Suppressor macrophage (primary cell): ENCODE data around the gene B3GNT5.

Source experiments
- DNase-seq, 4 experiments: peaks; one replicate each; pipeline ENCODE4 v3.0.0-alpha.2; 2020 to 2022

The B3GNT5 gene

DNA sequence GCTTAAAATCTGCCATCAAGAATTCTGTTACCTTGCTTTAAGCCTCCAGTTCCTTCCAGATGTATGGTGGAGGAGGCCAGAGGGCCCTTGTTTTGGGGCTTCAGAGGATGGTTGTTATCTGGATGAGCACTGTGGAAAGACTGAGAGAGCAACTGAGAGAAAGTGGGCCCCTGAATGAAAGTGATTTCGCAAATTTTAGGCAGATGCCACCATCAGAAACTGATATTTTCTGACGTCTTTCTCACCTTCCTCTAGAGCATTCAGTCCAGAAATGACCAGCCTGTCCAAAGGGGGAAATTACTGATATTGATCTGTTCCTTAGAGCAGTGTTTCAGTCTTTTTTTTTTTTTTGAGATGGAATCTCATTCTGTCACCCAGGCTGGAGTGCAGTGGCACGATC, 13.4 kb downstream of the B3GNT5 start:
- no peak for DNase-seq

GRCh38 chr3:183267140-183267539, 14.1 kb downstream of the B3GNT5 start:
- DNase-seq: no peak

DNA sequence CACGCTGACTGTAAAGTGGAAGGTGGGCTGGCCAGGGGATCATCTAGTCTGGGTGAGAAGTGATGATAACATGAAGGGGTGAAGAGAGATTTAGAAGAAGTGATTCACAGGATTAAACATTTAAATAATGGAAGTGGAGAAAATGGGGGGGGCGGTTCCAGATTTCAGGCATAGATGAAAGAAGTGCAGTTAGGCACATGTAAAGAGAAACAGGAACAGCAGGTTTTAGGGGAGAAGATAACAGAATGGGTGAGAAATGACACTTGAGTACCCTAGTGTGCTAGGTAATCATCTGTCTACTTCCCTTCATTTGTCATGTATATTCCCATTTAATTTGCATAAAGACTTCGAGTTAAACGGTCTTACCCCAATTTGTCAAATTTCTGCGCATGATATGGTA, 15.3 kb downstream of the B3GNT5 start:
- no peak for DNase-seq

DNA sequence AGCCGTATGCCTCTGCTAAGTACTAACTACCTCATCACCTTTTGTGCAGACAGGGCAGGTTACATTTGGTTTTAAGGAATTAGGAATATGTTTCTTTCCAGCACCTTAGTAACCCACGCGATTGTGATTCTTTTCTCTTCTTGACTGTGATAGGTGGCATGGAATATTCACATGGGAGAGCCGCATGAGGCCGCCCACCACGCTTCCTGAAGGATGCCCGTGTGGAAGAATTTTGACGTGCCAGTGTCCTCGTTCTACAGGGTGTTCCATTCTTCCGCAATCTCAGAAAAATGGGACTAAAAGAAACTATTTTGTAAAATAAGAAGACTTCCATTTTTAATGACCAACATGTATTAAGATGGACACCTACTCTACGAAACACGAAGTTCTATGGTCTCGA, 16.3 kb downstream of the B3GNT5 start:
- DNase-seq: no peak

- DNase-seq: no peak
Measured at GRCh38 chr3:183270344-183270743, 17.3 kb downstream of the B3GNT5 start.

- DNase-seq: no peak
Measured at GRCh38 chr3:183272142-183272541, 19.1 kb downstream of the B3GNT5 start.

DNA sequence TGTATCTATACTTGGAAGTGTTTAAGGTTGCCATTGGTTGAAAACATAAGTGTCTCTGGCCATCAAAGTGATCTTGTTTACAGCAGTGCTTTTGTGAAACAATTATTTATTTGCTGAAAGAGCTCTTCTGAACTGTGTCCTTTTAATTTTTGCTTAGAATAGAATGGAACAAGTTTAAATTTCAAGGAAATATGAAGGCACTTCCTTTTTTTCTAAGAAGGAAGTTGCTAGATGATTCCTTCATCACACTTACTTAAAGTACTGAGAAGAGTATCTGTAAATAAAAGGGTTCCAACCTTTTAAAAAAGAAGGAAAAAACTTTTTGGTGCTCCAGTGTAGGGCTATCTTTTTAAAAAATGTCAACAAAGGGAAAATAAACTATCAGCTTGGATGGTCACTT, 19.7 kb downstream of the B3GNT5 start:
- DNase-seq: peak in 2 of 4 experiments; percentile 68 to 69

DNA sequence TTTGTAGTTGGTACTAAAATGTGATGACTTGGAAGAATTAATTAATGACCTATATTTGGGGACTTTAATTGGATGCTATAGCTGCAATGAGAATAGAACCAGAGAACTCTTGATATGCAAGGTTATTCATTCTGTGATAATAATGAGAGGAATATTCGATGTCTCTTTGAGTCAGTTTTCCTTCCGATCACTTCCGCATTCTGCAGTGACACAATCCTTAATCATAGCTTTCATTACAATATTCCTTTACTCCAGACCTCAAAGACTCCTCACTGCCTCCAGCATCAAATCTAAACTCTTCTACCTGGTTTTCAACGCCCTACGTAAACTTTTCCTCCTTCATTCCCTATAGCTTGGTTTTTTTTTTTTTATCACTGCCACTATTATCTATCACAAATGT, 21.6 kb downstream of the B3GNT5 start:
- DNase-seq: peak in 2 of 4 experiments; percentile 37 to 44

- peak; percentile 72 to 95 (median 89) for DNase-seq
Measured at GRCh38 chr3:183275418-183275817, 22.4 kb downstream of the B3GNT5 start.

GRCh38 chr3:183275937-183276336, 22.9 kb downstream of the B3GNT5 start:
- no peak for DNase-seq

DNA sequence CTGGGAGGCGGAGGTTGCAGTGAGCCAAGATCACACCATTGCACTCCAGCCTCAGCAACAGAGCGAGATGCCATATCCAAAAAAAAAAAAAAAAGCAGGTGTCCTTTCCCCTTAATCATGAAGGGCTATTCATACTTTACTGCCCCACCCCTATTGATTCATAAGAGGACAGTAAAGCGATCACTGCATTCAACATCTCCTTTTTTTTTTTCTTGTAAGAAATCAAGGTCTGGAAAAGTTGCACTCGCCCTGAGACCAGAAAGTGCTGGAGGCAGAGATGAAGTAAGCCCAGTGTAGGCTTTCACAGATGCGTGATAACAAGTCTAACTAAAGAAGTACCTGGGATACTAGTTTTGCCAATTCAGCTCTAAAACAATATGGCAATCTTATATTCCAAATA, 24.2 kb downstream of the B3GNT5 start:
- no peak for DNase-seq

GRCh38 chr3:183278479-183279088, 25.5 kb downstream of the B3GNT5 start:
- DNase-seq: no peak

DNA sequence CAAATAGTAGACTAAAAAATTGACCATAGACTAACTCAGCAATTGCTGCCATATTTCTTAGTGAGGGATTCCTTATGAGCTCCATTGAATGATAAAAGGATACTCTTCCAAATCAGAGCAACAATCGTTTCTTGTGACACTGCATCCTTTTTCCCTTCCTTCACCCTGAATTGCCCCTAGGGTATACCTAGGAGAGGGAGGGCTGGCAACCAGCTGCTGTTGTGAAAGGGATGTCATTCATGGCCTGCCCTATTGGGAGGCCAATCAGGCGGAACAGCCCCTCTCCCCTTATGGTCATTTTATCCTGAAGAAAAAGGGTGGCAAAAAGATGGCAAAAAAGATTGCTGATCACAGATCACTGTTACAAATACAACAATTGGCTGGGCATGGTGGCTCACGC, 26.3 kb downstream of the B3GNT5 start:
- no peak for DNase-seq

GRCh38 chr3:183281126-183281797, 28.2 kb downstream of the B3GNT5 start:
- no peak for DNase-seq

DNA sequence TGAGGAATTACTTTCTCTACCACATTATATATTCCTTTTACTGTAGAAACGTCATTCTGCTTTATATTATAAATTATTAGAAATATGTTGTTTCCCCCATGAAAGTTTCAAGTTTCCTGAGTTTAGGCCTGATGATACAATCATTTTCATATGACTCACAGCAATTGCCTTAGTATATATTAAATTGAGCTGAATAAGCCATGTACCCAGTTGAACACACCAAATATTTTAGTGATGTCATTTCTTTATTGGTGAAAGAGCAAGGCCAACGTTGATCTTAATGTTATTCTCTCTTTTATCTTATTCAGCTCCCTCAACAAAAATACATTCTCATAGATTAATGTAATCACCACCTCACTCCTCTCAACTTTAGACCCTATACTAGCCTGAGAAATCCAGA, 30.8 kb downstream of the B3GNT5 start:
- DNase-seq: no peak

DNA sequence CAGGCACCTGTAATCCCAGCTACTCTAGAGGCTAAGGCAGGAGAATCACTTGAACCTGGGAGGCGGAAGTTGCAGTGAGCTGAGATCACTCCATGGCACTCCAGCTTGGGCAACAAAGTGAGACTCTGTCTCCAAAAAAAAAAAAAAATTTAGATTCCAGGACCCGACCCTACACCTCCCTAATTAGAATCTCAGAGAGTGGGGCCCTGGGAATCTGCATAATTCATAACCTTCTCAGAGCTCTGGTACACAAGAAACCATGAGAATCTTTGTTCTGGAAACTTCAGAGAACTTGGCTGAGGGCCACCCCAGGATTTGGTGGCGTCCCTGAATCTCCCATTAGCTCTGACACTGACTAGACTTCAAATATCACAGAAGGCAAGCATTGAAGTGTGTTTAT, 31.5 kb downstream of the B3GNT5 start:
- DNase-seq: no peak

DNA sequence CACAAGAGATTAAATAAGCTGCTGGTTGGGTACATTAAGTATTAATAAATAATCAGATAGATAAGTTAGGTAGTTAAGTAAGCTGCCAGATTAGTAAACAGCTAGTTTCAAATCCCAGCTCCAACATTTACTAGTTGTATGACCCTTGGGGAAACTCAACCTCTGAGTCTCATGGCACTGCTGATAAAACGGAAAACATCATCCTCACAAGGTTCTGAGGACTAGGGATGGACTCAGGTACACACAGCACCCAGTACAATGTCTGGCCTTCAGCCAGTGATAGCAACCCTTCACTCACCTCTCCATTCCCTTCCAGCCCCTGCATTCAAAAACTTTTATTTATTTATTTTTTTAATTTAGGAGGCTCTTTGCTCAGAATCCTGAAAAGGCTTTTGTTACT, 32.3 kb downstream of the B3GNT5 start:
- DNase-seq: no peak

GRCh38 chr3:183285828-183286457, 32.9 kb downstream of the B3GNT5 start:
- DNase-seq: peak; percentile 95 to 99 (median 96)

DNA sequence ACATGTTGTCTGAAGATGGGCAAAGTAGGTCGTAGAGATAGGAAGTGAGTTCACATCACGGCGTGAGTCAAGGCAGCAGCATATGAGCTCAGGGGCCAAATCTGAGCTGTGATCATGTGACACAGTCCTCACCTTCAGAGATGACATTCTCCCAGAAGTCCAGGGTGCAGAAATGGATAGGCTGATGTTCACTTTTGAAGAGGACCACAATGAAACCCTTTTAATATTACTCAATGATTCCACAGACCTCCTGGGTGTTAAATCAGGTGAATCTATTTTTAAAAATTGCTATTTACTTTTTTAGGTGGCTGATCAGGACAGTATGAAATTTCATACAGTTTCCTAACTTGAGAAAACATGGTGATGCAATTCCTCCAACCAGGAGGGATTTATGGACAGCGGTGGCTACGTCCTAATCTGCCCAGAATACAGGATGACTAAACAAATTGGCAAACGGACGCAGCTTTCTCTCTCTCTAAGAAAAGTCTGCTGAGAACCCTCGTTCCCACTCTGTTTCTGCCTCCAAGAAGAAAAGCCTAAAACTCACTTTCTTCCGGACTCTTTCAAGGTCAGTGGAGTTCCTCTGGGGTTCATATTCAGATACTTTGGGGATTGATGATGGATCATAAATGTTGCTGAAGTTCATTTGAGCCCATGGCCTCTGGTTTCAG, 34.4 kb downstream of the B3GNT5 start:
- DNase-seq: peak in 2 of 4 experiments; percentile 26 to 50

DNA sequence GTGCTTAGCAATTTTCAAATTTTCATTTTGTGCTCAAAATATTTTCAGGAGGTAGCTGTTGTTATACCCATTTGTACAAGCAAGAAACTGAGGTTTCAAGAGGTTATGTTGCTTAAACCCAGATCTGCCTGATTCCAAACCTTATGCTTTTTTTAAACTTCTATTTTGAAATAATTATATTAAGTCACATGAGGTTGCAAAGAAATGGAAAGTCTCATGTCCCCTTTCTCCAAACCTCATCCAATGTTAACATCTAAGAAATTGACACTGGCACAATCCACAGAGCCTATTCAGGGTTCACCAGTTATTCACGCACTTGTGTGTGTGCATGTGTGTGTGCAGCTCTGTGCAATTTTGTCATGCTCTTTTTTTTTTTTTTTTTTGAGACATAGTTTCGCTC, 35.1 kb downstream of the B3GNT5 start:
- DNase-seq: no peak

DNA sequence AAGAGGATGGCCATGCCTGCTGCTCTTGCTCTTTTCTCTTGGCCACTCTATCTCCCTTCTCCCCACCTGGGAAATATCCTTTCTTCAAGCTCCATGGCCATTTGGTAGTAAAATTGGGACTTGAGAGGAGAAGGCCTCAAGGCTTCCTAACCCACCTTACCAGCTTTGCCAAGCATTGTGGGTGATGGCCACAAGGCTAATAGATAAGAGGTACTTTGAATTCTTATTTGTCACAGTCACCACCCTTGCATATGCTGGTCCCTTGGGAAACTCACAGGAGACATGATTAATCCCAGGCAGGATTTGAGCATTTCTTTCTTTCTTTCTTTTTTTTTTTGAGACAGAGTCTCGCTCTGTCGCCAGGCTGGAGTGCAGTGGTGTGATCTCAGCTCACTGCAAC, 37.2 kb downstream of the B3GNT5 start:
- no peak for DNase-seq

GRCh38 chr3:183291497-183292031, 38.5 kb downstream of the B3GNT5 start:
- DNase-seq: no peak

DNA sequence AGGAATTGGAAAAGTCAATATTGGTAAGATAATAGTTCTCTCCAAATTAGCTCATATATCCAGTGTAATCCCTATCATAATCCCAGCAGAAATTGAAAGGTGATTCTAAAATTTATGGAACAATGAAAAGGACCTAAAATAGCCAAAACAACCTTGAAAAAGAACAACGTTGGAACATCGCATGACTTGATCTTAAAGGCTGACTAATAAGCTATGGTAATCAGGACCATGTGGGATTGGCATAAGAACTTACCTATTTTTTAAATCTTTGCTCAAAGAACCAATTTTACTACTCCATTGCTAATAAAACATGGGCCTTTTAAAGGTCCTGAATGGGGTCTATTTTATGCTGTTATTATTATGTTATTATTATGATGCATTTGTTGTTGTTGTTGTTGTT, 40.9 kb downstream of the B3GNT5 start:
- DNase-seq: no peak
